ENCODE results near the gene NCKAP5. TPM values are rescaled to one million over a fixed set of nuclear protein-coding genes. Genes with fewer than 3 reads are reported as not detected.

Gene NCKAP5
- total RNA-seq, 3 donors from 2014 or later, result 1.9 to 6.3 (median 2.3) TPM

DNA sequence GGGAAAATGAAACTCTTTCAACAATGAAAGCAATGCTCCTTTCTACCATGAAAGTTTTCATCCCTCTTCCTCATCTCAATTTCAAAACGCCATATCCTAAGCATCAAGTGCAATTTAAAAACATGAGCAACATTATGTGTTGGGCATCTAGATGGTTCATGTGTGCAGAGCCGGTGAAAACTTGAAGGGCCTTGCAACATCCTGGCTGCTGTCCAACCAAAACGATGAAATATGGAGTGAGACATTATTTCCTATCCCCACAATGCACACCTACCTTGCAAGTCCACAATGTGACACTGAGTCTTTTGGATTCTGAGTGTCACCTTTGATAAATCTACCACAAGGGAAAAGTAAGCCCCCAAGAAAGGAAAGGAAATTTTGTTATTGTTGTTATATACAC lies 110.0 kb downstream of the NCKAP5 start:
- intact Hi-C loops (cut with DNase I, micrococcal nuclease), result no loop called here
- TF ChIP-seq, protein P1, sequence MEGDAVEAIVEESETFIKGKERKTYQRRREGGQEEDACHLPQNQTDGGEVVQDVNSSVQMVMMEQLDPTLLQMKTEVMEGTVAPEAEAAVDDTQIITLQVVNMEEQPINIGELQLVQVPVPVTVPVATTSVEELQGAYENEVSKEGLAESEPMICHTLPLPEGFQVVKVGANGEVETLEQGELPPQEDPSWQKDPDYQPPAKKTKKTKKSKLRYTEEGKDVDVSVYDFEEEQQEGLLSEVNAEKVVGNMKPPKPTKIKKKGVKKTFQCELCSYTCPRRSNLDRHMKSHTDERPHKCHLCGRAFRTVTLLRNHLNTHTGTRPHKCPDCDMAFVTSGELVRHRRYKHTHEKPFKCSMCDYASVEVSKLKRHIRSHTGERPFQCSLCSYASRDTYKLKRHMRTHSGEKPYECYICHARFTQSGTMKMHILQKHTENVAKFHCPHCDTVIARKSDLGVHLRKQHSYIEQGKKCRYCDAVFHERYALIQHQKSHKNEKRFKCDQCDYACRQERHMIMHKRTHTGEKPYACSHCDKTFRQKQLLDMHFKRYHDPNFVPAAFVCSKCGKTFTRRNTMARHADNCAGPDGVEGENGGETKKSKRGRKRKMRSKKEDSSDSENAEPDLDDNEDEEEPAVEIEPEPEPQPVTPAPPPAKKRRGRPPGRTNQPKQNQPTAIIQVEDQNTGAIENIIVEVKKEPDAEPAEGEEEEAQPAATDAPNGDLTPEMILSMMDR (IDR thresholded peaks at IDR 0.05), result no peak
- H3K4me1 ChIP-seq (ENCODE audit: low read depth), result no peaks in the 10 kb centered on the region

DNA sequence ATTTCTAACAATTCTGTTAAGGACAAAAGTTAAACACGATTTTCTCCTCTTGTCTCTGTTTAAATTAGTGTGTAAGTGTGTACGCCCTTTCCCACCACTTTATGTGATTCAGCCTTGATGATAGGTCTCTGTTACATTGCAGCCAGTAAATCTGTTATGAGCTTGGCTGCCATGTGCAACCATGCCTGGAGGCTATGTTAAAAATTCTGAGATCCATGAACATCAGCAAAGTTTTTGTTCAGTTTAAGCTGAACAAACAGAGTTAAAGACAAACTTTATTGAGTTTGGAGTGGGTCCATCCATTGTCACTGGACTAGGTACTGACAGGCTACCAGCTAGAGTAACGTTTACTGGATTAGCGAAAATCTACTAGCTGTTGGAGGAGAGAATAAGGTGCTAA lies 110.4 kb downstream of the NCKAP5 start:
- TF ChIP-seq, protein P1 (IDR thresholded peaks at IDR 0.05), result no peak
- DNase-seq (no peak), ATAC-seq (no peak)
- H3K4me1 ChIP-seq (ENCODE audit: low read depth), result no peaks in the 10 kb centered on the region
- no peaks in the 10 kb centered on the region for H3K9me3 ChIP-seq
- H3K36me3 ChIP-seq (ENCODE audit: low read depth), result no peaks in the 10 kb centered on the region
- intact Hi-C loops (cut with DNase I, micrococcal nuclease), result no loop called here
- no peak overlapping the region for H3K4me3 ChIP-seq

More for the DNA sequence above, 110.0 kb downstream of the NCKAP5 start:
- no peaks in the 10 kb centered on the region for H3K9me3 ChIP-seq
- H3K36me3 ChIP-seq (ENCODE audit: low read depth), result no peaks in the 10 kb centered on the region
- H3K4me3 ChIP-seq, result no peak overlapping the region
- DNase-seq, result no peak
- ATAC-seq, result no peak

DNA sequence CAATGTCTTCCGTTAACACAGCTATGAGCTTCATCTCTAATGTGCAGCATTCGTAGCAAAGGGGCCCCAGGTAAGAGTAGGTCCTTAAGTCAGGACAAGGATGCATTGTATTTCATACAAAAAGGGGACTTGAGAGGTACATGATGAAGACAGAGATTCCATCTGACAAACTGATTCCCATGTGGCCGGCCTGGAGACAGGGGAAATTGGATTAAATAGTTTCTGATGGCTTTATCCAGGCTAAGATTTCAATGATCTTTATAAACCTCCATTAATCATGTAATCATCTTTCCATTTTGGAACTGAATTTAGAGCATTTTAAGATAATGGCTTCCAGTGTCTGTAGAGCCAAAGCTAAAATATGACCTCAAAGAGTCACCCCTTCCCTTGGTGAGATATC lies 111.3 kb downstream of the NCKAP5 start:
- DNase-seq (no peak), ATAC-seq (no peak)
- H3K4me1 ChIP-seq (ENCODE audit: low read depth), result no peaks in the 10 kb centered on the region
- intact Hi-C loops (cut with DNase I, micrococcal nuclease), result no loop called here
- H3K36me3 ChIP-seq (ENCODE audit: low read depth), result no peaks in the 10 kb centered on the region
- H3K9me3 ChIP-seq, result no peaks in the 10 kb centered on the region
- TF ChIP-seq, protein P1 (IDR thresholded peaks at IDR 0.05), result no peak
- no peak overlapping the region for H3K4me3 ChIP-seq

DNA sequence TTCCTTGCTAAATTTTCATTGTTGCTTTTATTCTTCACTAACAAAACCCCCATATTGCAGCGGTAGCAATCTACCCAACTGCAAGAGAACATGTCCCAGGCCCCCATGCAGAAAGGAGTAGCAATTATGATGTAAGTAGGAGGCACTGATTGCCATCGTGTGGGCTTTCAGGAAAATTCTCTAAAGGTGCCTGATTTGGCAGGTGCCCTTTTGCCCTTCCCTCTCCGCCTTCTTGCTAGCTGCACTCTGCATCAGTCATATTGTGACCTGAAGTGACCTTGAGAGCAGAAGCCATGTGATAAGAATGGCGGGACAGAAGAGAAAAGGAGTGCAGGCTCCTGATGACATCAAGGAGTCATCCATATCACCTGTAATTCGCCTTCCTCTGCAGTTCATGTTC lies 112.1 kb downstream of the NCKAP5 start:
- no peak for ATAC-seq
- Histone ChIP-seq H3K36me3 (ENCODE audit: low read depth) (no peaks in the 10 kb centered on the region), H3K4me1 (ENCODE audit: low read depth) (no peaks in the 10 kb centered on the region), H3K9me3 (no peaks in the 10 kb centered on the region), H3K4me3 (no peak overlapping the region)
- intact Hi-C loops (cut with DNase I, micrococcal nuclease), result no loop called here
- no peak for DNase-seq
- TF ChIP-seq, protein P1 (IDR thresholded peaks at IDR 0.05), result no peak

DNA sequence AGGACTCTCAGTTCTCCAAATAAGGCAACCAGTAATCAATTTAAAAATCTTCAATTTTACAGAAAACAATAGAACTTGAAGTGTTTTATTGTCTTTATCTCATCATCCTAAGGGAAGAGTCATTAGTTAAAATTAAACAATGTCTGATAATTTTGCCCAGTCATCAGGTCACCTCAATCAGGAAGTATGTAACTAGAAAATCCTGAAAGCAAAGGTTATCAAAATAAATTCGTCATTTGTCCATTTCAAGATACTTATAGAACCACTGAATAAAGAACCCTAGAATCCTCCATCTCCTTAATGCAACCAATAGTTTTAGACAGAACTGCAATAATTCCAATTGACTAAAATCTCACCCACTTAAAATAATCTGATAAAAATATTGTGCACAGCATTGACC lies 115.2 kb downstream of the NCKAP5 start:
- TF ChIP-seq, protein P1 (IDR thresholded peaks at IDR 0.05), result no peak
- Histone ChIP-seq H3K4me1 (ENCODE audit: low read depth) (no peaks in the 10 kb centered on the region), H3K36me3 (ENCODE audit: low read depth) (no peaks in the 10 kb centered on the region), H3K4me3 (no peak overlapping the region), H3K9me3 (no peaks in the 10 kb centered on the region)
- no peak for ATAC-seq
- intact Hi-C loops (cut with DNase I, micrococcal nuclease), result no loop called here
- no peak for DNase-seq

DNA sequence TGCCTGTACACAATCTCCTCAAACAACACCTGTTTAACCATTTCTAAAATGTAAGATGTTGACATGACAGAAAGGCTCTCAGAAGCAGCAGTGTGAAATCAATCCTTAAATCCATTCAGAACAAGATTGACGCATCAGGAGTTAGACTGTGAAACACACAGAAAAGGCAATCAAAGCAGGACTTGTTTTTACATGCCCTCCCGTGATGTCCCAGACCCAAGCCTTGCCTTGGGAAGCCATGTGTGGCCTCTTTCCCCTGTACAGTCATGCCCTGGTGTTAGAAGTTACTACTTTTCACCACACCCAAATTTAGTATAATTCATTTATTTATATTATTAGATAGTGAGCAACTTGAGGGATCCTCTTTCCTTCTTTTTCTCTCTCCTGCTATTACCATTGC lies 115.7 kb downstream of the NCKAP5 start:
- TF ChIP-seq, protein P1 (IDR thresholded peaks at IDR 0.05), result no peak
- ATAC-seq, result no peak
- intact Hi-C loops (cut with DNase I, micrococcal nuclease), result no loop called here

More for the DNA sequence above, 115.7 kb downstream of the NCKAP5 start:
- no peak for DNase-seq
- Histone ChIP-seq H3K4me3 (no peak overlapping the region), H3K9me3 (no peaks in the 10 kb centered on the region), H3K36me3 (ENCODE audit: low read depth) (no peaks in the 10 kb centered on the region), H3K4me1 (ENCODE audit: low read depth) (no peaks in the 10 kb centered on the region)
